CD4-positive, alpha-beta T cell treated with Interleukin-4 for 1 hour (primary cell): Measurements from ENCODE around the gene ARHGDIG.

Source experiments
- DNase-seq, 2 donors: peaks; one replicate each; pipeline ENCODE4 v3.0.0-alpha.2; 2020 to 2022

The ARHGDIG gene

DNA sequence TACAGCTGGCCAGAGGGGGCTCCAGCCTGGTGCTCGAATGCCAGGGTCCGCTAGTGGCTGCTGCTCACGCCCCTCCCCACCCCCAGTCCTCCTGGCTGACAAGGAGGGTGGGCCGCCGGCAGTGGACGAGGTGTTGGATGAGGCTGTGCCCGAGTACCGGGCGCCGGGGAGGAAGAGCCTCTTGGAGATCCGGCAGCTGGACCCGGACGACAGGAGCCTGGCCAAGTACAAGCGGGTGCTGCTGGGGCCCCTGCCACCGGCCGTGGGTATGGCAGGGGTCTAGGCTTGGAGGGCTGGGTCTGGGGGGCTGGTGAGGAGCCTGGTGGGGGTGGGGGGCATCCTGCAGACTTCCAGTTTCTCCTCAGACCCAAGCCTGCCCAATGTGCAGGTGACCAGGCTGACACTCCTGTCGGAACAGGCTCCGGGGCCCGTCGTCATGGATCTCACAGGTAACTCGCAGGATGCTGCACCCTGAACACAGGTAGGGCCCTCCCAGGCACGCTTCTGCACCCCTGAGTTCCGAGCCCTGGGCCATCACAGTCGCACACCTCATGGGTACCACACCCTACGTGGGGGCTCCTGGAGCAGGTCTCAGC, 1.4 kb downstream of the ARHGDIG start:
- no peak for DNase-seq

DNA sequence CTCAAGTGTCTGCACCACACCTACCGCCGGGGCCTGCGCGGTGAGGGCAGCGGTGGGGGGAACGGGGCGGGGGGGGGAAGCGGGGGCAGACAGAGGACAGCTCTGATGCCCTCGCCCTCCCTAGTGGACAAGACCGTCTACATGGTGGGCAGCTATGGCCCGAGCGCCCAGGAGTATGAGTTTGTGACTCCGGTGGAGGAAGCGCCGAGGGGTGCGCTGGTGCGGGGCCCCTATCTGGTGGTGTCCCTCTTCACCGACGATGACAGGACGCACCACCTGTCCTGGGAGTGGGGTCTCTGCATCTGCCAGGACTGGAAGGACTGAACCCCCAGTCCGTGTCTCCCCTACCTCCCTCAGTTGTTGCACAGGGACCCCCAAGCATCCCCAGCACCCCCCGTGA, 2.1 kb downstream of the ARHGDIG start:
- no peak for DNase-seq

DNA sequence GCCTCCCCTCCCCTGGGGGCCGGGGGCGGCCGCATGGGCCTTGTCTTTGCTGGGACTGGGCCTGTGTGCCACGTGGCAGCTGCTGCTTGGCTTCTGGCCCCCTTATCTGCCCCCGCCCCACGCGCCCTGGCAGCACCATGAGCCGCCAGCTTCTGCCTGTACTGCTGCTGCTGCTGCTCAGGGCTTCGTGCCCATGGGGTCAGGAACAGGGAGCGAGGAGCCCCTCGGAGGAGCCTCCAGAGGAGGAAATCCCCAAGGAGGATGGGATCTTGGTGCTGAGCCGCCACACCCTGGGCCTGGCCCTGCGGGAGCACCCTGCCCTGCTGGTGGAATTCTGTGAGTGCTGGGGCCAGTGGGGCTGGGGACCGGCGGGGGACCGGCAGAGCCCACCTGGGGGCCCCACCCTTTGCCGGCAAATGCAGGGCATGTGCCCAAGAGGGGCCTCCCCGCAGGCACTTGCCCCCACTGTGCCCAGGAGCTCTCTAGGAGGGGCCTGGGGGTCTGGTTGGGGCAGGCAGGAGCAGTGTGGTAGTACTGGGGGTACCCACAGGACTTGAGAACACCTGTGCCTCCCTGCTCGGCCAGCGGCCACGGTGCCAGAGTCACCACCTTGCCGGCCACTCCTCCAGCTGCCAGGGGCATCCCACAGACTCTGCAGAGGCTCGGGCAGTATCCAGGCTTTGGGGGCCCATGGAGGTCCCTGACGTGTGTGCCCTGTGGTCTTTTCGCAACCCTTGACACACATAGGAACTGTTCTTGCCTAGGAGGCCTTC, 2.8 kb downstream of the ARHGDIG start, which contains the start of gene PDIA2:
TSS of gene PDIA2 (plus strand) at position 132 of the 773 bp plus-strand sequence. CDS start at position 138, 6 bp downstream.
- DNase-seq, result no peak

DNA sequence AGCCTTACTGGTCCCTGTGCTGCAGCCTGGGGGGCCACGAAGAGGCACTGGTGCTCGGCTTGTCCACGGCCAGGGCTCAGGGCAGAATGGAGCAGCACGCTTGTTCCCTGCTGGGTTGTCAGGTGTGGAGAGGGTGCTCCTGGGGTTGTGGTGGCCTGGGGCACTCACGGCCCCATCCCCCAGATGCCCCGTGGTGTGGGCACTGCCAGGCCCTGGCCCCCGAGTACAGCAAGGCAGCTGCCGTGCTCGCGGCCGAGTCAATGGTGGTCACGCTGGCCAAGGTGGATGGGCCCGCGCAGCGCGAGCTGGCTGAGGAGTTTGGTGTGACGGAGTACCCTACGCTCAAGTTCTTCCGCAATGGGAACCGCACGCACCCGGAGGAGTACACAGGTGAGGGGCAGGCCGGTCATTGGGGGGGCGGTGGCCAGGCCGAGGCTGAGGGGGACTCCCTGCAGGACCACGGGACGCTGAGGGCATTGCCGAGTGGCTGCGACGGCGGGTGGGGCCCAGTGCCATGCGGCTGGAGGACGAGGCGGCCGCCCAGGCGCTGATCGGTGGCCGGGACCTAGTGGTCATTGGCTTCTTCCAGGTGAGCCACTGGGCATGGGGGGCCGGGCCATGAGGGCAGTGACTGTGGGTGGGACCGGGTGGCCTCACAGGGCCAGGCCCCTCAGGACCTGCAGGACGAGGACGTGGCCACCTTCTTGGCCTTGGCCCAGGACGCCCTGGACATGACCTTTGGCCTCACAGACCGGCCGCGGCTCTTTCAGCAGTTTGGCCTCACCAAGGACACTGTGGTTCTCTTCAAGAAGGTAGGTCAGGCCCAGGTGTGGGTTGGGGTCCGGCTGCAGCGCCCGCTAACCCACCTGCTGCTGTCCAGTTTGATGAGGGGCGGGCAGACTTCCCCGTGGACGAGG, 4.1 kb downstream of the ARHGDIG start:
- DNase-seq, result no peak

DNA sequence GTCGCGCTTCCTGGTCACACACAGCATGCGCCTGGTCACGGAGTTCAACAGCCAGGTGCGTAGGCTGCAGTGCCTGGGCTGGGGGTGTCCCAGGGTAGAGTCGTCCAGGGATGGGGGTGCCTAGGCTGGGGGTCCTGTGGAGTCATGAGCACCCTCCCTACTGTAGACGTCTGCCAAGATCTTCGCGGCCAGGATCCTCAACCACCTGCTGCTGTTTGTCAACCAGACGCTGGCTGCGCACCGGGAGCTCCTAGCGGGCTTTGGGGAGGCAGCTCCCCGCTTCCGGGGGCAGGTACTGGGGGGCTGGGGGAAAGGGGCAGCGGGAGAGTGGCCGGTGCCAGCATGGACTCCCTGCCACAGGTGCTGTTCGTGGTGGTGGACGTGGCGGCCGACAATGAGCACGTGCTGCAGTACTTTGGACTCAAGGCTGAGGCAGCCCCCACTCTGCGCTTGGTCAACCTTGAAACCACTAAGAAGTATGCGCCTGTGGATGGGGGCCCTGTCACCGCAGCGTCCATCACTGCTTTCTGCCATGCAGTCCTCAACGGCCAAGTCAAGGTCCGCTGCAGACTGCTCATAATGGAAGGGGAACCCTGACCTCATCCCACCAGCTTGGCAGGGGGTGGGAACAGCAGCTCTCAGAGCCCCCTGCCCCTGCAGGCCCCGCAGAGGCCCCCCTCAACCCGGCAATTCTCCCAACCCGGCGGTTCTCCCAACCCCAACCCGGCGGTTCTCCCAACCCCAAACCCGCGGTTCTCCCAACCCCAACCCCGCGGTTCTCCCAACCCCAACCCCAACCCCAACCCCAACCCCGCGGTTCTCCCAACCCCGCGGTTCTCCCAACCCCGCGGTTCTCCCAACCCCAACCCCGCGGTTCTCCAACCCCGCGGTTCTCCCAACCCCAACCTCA, 5.0 kb downstream of the ARHGDIG start:
- no peak for DNase-seq

DNA sequence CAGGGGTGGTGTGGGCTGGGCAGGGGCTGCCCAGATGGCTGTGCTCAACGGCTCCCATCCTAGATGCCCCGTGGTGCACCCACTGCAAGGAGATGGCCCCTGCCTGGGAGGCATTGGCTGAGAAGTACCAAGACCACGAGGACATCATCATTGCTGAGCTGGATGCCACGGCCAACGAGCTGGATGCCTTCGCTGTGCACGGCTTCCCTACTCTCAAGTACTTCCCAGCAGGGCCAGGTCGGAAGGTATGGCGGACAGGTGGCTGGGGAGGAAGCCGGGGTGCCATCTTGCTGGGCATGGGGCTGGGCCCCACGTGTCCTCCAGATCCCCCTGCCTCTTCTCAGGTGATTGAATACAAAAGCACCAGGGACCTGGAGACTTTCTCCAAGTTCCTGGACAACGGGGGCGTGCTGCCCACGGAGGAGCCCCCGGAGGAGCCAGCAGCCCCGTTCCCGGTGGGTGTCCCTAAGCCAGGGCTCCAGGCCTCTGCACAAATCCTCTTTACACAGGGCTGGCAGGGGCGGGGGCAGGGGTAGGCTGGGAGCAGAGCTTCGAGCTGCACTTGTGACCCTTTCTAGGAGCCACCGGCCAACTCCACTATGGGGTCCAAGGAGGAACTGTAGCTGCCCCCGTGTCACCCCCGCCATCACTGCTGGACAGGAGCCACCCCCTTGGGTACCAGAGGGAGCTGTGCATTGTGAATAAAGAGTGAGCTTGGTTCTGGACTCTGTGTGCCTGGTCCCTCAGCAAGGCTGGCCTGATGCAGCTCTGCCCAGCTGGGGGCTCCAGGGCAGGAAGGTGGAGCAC, 6.3 kb downstream of the ARHGDIG start:
- DNase-seq, result no peak

DNA sequence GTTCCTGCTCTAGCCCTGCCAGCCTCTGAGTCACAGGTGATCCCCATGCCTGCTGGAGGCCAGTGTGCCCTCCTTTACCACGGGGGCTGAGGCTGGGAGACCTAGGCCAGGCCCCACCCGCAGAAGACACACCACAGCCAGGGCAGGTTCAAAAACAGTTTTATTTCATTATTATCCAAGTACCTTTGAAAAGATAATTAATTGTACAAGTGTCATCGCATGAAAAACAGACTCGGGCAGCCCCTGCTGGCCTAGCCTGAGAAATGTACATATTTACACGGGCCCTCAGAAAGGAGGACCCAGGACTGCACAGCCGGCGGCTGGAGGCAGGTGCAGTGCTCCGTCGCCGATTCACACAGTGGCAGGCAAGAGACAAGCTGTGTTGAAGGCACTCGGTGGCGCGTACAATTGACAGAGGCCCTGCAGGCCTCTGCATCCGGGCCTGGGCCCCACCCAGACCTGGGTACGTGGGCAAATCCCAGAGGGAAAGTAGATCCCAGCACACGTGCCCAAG, 7.0 kb downstream of the ARHGDIG start:
- no peak for DNase-seq

DNA sequence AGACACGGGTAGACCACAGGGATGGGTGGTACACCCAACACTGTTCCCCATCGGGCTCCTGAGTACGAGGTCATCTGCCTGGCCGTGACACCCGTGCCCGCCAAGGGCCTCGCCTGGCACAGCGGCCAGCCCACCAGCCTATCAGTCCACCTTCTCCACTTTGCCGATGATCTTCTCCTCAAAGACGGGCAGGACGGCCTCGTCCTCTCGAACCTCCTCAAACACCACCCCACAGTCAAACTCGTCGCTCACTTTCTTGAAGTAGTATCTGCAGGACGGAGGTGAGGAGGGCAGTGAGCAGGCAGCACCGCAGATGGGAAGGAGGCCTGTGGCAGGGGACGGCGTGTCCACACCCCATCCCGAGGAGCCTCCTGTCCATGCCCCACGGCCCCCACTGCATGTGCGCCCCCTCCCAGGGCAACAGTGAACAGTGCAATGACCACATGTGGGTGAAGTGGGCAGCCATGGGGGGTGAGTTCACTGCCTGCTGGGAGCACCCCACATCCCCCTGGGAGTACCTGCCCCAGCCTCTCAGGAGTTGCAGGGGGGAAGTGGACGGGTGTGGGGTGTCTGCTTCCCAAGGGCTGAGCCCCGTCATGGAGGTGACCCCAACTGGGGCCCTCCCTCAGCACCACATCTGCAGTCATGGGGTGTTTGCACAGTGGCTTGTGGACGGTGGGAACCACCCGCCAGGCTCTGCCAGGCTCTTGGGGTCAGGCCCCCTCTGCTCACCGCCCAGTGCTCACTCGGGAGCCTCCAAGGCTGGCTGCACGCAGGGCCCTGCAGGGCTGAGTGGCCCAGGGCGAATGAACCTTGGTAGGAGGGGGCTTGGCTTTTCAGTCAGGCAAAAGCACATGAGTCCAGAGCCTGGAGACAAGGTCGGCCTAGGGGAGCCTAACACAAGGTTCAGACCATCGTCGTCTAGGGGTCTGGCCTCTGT, 7.9 kb downstream of the ARHGDIG start:
- DNase-seq, result no peak

DNA sequence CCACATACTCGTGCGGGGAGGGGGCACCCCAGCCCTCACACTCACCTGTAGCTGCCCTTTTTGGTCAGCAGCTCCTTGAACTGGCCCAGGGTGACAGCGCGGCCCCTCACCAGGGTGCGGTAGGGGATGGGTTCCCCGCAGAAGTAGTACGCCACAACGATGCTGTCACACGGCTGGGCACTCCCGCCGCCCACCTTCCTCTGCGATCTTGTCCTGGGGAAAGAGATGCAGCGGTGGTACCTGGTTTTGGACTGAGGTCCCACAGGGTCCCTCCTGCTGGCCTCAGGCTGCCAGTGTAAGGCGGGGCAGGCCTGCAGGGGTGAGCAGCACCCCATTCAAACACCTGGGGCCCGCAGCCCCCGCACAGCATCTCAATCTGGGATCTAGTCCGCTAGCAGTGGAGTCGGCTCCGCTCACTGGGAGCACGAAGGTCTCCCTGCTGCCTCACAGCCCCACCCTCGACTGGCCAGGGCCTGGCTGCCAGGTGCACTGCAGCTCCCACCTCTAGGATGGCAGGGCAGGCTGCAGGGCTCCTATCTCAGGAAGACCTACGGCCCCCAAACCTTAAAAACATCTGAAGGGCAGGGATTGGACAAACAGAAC, 9.1 kb downstream of the ARHGDIG start:
- DNase-seq, result no peak

DNA sequence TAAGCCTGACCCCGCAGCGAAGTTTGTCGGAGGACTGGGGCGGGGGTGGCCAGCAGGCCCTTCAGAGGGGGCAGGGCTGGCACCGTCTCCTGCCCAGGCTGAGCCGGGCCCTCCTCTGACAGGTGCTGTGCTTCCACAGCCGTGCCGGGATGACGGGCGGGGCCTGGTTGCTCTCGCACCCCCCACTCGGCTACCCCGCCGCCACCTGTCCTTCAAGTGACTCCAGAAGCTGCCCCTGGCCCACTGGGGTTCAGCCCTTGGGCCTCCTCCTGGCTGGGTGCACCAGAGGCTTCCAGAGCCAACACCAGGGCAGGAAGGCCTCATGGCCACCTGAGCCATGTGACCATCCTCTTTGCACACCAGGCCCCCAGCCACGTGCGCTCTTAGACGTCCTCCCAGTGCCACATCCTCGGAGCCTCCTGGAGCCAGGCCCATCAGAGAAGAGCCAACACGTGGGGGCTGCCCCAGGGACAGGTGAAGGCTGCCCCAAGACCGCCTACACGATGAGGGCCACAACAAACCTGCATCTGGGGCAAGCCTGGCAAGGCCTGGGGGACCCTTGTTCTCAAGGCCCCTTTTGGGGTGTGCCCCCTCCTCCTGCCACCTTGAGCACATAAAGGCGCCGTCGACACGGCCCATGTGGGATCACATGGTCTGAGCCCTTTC, 9.8 kb downstream of the ARHGDIG start:
- no peak for DNase-seq

DNA sequence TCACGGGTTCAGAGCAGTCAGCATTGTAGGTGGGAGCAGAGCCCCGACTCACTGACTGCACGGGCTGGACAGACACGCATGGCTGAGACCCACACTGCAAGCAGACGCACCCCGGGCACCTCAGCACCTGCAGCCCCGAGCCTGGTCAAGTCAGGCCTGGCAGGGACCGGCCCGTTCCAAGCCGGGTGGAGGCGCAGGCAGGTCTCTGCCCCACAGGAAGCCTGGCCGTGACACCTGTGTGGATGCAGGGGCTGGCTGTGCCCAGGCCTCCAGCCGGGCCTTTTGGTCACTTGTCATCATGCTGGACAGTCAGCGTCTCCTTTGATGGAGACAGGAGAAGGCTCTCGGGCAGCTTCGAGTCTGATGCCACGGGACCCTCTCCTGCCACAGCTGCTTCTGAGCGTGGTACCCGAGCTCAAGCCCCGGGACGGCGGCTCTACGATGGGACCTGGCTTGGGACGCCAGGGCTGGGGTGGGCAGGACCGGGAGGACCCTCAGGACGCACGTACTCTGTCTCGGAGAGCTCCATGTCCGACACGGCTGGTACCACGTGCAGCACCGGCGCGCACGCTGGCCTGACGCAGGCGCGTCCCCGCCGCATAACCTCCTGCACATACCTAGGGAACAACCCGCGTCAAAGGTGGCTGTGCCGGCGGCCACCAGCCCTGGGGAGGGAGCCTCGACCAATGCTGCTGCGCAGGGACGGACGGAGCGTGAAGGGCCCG, 10.5 kb downstream of the ARHGDIG start:
- DNase-seq, result no peak

DNA sequence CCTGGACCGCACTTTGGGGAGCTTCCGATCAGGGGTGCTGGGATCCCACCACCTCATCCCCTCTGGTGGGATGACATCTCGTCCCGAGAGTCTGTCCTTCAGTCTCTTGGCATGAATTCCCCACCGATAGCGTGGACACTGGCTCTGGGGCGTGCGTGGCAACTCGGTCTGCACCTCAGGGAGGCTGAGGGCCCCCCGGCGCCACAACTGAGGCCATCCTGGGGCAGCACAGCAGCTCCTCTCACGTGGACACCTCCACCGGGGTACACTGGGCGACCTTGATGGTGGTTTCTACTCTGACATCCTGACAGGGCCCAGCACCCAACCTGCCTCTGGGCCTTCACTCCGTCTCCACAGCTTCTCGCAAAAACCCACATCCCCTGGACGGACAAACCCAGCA, 11.1 kb downstream of the ARHGDIG start:
- DNase-seq, result no peak

DNA sequence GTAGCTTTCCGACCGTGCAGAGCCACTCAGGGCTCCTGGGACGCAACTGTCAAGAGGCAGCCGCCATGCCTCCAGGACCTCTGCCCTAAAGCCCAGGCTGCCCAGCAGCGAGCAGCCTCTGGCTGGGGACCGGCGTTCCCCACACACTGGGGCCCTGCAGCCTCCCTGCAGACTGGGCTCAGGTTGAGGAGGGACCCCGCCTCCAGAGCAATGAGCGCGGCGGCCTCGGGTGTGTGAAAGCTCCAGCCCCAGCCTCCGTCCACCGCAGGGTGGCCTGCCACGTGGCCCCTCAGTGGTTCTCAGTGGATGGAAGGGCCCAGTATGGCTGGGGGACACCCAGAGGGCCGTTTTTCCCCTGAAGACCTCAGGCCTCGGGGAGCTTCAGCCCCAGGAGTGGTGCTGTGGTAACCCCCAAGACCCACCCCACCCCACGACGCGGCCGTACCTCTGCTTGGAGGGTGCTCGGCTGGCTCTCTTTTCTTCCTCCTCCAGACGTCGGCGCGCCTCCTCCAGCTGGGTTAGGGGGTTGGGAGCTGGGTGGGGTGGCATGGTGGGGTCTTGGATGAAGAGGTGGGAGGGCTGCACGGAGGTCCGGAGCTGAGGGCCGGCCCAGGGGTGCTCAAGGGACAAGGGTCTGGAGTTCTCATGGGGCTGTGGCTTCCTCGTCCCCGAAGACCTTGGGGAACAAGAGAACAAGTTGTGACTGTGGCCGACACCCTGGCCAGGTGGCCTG, 12.8 kb downstream of the ARHGDIG start:
- DNase-seq, result no peak

DNA sequence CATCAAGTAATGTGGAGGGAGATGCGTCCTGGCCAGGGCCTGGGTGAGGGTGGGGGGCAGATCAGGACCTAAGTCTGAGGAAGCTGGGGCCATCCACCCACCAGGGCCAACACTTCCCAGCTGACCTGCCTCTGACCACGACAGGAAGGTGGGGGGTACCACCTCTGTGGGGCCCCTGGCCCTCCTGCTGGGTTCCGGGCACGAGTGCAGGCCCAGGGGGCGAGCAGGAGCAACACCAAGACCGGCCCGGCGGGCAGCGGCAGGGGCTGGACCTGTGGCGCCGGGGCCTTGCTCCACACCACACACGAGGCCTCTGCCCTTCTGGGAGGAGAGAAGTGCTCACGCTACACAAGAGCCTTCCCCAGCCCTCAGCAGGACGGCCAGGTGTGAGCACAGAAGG, 15.9 kb downstream of the ARHGDIG start:
- no peak for DNase-seq

DNA sequence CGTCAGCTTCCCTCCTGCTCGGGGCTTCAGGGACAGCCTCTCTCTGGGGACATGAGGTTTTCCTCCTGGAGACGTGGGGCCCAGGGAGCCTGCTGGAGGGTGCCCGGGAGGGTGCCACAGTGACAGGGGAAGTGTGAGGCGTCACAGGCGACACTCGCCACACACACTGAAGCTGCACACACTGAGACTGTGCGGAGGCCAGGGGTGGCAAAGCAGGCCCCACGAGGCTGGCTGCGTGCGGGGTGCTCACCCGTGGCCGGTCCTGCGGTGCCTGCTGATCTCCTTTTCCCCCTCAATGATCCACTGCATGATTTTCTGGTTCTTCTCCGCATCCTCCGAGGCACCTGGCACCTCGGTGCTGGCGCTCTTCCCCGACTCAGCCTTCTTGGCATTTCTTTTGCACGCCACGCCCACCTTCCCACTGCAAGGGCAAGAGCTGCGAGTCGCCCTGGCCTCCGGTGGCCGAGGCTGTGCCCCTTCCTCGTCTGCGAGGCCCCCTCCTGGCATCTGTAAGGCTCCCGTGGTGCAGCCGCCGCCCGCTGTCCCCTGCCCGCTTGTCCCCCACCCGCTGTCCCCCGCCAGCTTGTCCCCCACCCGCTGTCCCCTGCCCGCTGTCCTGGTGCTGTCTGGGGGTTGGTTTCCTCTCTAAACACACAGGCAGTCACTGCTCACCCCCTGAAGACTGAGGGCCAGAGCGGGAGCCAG, 16.6 kb downstream of the ARHGDIG start:
- DNase-seq, result no peak

DNA sequence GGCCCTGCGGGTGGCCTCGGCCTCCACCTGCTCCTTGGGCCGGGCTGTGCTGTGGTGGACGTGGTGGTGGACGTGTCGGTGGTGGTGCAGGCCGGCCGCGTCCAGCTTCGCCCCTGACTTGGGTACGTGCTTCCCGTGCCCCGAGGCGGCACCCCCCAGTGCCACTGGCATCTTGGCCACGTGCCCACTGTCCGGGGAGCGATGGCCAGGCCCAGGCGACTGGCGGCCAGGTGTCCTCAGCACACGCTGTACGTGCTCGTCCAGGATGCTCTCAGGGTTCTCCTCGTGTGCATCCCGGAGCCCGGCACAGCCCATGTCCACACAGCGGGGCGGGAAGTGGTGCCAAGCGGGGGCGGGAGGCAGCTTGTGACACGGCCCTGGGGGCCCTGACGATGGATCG, 17.4 kb downstream of the ARHGDIG start:
- no peak for DNase-seq

DNA sequence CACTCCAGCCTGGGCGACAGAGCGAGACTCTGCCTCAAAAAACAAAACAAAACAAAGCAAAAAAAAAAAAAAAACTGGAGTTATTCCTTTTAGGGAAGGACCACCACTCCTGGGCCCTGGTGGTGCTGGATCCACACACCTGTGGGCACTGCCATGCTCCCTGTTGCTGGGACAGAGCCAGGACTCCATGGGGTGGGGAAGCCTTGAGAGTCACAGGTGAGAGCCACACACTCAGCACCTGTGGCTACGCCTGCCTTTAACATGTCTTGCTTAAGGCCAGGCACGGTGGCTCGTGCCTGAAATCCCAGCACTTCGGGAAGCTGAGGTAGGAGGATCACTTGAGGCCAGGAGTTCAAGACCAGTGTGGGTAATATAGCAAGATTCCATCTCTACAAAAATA, 20.8 kb downstream of the ARHGDIG start:
- no peak for DNase-seq
